Lower leg skin (tissue), 3 donors: ENCODE results near the gene TMEM158.

ENCODE experiments used
- CTCF ChIP-seq, 3 donors: fragments of 450-650 bp; IDR thresholded peaks; one replicate each; pipeline ENCODE4 v1.5.1; 2016; ENCODE audit warnings: antibody characterized with exemption in 3 of 3, mild to moderate bottlenecking in 3 of 3, moderate library complexity in 2 of 3
- POLR2A ChIP-seq, 2 donors: fragments of 450-650 bp; IDR thresholded peaks; one replicate each; pipeline ENCODE4 v1.6.1; 2016 to 2017; ENCODE audit warnings: antibody characterized with exemption in 2 of 2, mild to moderate bottlenecking in 1 of 2, moderate library complexity in 1 of 2

GRCh38 chr3:45182915-45183871 lies 42.9 kb downstream of the TMEM158 start:
- TF ChIP-seq CTCF (IDR thresholded peaks at IDR 0.05), result no peak
- TF ChIP-seq POLR2A (IDR thresholded peaks at IDR 0.05), result no peak
